Activated CD4-positive, alpha-beta T cell treated with anti-CD3 and anti-CD28 coated beads, Interleukin-2, amount 10 ng/mL, durations not matched to agents 24 days and 14 days (primary cell): ENCODE measurements around the gene GIMAP1. TPM values are rescaled to one million over a fixed set of nuclear protein-coding genes. Genes with fewer than 3 reads are reported as not detected.

Experiments
- DNase-seq: peaks from one replicate; pipeline ENCODE4 v3.0.0; 2022
- H3K27ac Mint-ChIP-seq: one replicate; pipeline ENCODE4 v1.8.0; 2022; ENCODE audit warnings: mild to moderate bottlenecking, mixed read lengths
- H3K27me3 Mint-ChIP-seq: one replicate; pipeline ENCODE4 v1.8.0; 2022; ENCODE audit warnings: mixed read lengths
- H3K36me3 Mint-ChIP-seq: one replicate; pipeline ENCODE4 v1.8.0; 2022; ENCODE audit warnings: low read depth, mild to moderate bottlenecking, mixed read lengths
- H3K4me1 Mint-ChIP-seq: one replicate; pipeline ENCODE4 v1.8.0; 2021; ENCODE audit warnings: mixed read lengths
- H3K4me3 Mint-ChIP-seq: one replicate; pipeline ENCODE4 v1.8.0; 2022; ENCODE audit warnings: mild to moderate bottlenecking, moderate library complexity, mixed read lengths
- H3K9me3 Mint-ChIP-seq: one replicate; pipeline ENCODE4 v1.8.0; 2021; ENCODE audit warnings: mixed read lengths
- intact Hi-C: fragments of 100-400 bp; cut with micrococcal nuclease; formaldehyde crosslinking; loops from one replicate; pipeline ENCODE4 v1.15.1; 2023
- total RNA-seq: library from RNA; stranded (reverse); gene quantifications from 2 replicates; pipeline ENCODE4 v1.2.3, GENCODE V29; 2022

Gene GIMAP1
- total RNA-seq, 1 donor from 2014 or later, result 4.9 TPM

GRCh38 chr7:150744041-150744656 is 27.7 kb downstream of the GIMAP1 start:
- intact Hi-C loops, result no loop called here
- H3K9me3 Mint-ChIP-seq, result no peaks in the 10 kb centered on the region
- no peaks in the 10 kb centered on the region for H3K27me3 Mint-ChIP-seq
- H3K27ac Mint-ChIP-seq, result peak overlapping the region; percentile 89
- peak; percentile 66 for DNase-seq
- H3K4me1 Mint-ChIP-seq, result peaks cover 88% of the 10 kb centered on the region
- H3K4me3 Mint-ChIP-seq, result peak overlapping the region; percentile 89
- peaks cover 75% of the 10 kb centered on the region for H3K36me3 Mint-ChIP-seq

GRCh38 chr7:150745086-150745485 is 28.7 kb downstream of the GIMAP1 start:
- Mint-ChIP-seq H3K27ac (peak overlapping the region; percentile 89), H3K9me3 (no peaks in the 10 kb centered on the region), H3K27me3 (no peaks in the 10 kb centered on the region), H3K4me3 (peak overlapping the region; percentile 89), H3K4me1 (peaks cover 91% of the 10 kb centered on the region), H3K36me3 (peaks cover 67% of the 10 kb centered on the region)
- peak; percentile 64 for DNase-seq
- intact Hi-C loops, result no loop called here

GRCh38 chr7:150745876-150746275 is 29.5 kb downstream of the GIMAP1 start:
- intact Hi-C loops, result no loop called here
- Mint-ChIP-seq H3K27ac (peak overlapping the region; percentile 89), H3K27me3 (no peaks in the 10 kb centered on the region), H3K36me3 (peaks cover 61% of the 10 kb centered on the region), H3K4me3 (peak overlapping the region; percentile 89), H3K9me3 (peaks cover 5% of the 10 kb centered on the region), H3K4me1 (peaks cover 90% of the 10 kb centered on the region)
- DNase-seq, result no peak

- Mint-ChIP-seq H3K4me3 (peak overlapping the region; percentile 61), H3K27me3 (no peaks in the 10 kb centered on the region), H3K9me3 (peaks cover 5% of the 10 kb centered on the region), H3K27ac (peak overlapping the region; percentile 87), H3K4me1 (peaks cover 83% of the 10 kb centered on the region), H3K36me3 (peaks cover 51% of the 10 kb centered on the region)
- intact Hi-C loops, result no loop called here
- peak; percentile 64 for DNase-seq
These were observed 30.5 kb downstream of the GIMAP1 start for GRCh38 chr7:150746921-150747320.

- DNase-seq, result peak; percentile 71
- intact Hi-C loops, result no loop called here
- peaks cover 5% of the 10 kb centered on the region for H3K9me3 Mint-ChIP-seq
- no peaks in the 10 kb centered on the region for H3K27me3 Mint-ChIP-seq
- peaks cover 38% of the 10 kb centered on the region for H3K36me3 Mint-ChIP-seq
- peaks cover 76% of the 10 kb centered on the region for H3K4me1 Mint-ChIP-seq
- H3K27ac Mint-ChIP-seq, result peak overlapping the region; percentile 77
- peak overlapping the region; percentile 61 for H3K4me3 Mint-ChIP-seq
These were observed 32.0 kb downstream of the GIMAP1 start for GRCh38 chr7:150748376-150748775.

GRCh38 chr7:150751702-150752101 is 35.3 kb downstream of the GIMAP1 start:
- H3K27me3 Mint-ChIP-seq, result peaks cover 2% of the 10 kb centered on the region
- H3K4me1 Mint-ChIP-seq, result peaks cover 74% of the 10 kb centered on the region
- no peak overlapping the region for H3K4me3 Mint-ChIP-seq
- intact Hi-C loops, result loop anchor here (5.0 to 10.0 kb wide), 4 partner anchors 164 to 593 kb away; partner anchors contain the start of genes NUB1 and ZNF775
- no peak for DNase-seq
- peaks cover 9% of the 10 kb centered on the region for H3K36me3 Mint-ChIP-seq
- H3K9me3 Mint-ChIP-seq, result peaks cover 5% of the 10 kb centered on the region
- peak overlapping the region; percentile 70 for H3K27ac Mint-ChIP-seq

- peaks cover 65% of the 10 kb centered on the region for H3K4me1 Mint-ChIP-seq
- H3K4me3 Mint-ChIP-seq, result no peak overlapping the region
- intact Hi-C loops, result loop anchor here (5.0 to 10.0 kb wide), 4 partner anchors 166 to 592 kb away; partner anchors contain the start of genes NUB1 and ZNF775
- DNase-seq, result no peak
- peaks cover 5% of the 10 kb centered on the region for H3K9me3 Mint-ChIP-seq
- peaks cover 5% of the 10 kb centered on the region for H3K36me3 Mint-ChIP-seq
- H3K27ac Mint-ChIP-seq, result peak overlapping the region; percentile 91
- H3K27me3 Mint-ChIP-seq, result peaks cover 2% of the 10 kb centered on the region
These were observed 36.8 kb downstream of the GIMAP1 start for GRCh38 chr7:150753239-150753638.

GRCh38 chr7:150753826-150754603 is 37.6 kb downstream of the GIMAP1 start:
- Mint-ChIP-seq H3K4me1 (peaks cover 58% of the 10 kb centered on the region), H3K27ac (peak overlapping the region; percentile 95), H3K27me3 (peaks cover 2% of the 10 kb centered on the region), H3K9me3 (peaks cover 5% of the 10 kb centered on the region), H3K4me3 (peak overlapping the region; percentile 64), H3K36me3 (peaks cover 5% of the 10 kb centered on the region)
- intact Hi-C loops, result loop anchor here (1.0 to 10.0 kb wide), 9 partner anchors 21 to 591 kb away; partner anchors contain the start of genes GIMAP1, GIMAP2, NUB1 and ZNF775
- DNase-seq, result peak; percentile 76

GRCh38 chr7:150754951-150755350 is 38.5 kb downstream of the GIMAP1 start:
- intact Hi-C loops, result loop anchor here (1.0 to 10.0 kb wide), 16 partner anchors 17 to 590 kb away; partner anchors contain the start of genes GIMAP1, GIMAP2, NUB1 and ZNF775
- Mint-ChIP-seq H3K36me3 (peaks cover 8% of the 10 kb centered on the region), H3K9me3 (peaks cover 5% of the 10 kb centered on the region), H3K27me3 (peaks cover 2% of the 10 kb centered on the region), H3K4me1 (peaks cover 50% of the 10 kb centered on the region), H3K27ac (peak overlapping the region; percentile 97), H3K4me3 (peak overlapping the region; percentile 84)
- DNase-seq, result peak; percentile 78

- Mint-ChIP-seq H3K27ac (peak overlapping the region; percentile 97), H3K36me3 (peaks cover 6% of the 10 kb centered on the region), H3K9me3 (peaks cover 2% of the 10 kb centered on the region), H3K4me3 (peak overlapping the region; percentile 84), H3K27me3 (peaks cover 2% of the 10 kb centered on the region), H3K4me1 (peaks cover 45% of the 10 kb centered on the region)
- intact Hi-C loops, result loop anchor here (1.0 to 10.0 kb wide), 13 partner anchors 17 to 589 kb away; partner anchors contain the start of genes GIMAP1, GIMAP2, GIMAP6 and GIMAP8
- peak; percentile 92 for DNase-seq
These were observed 39.2 kb downstream of the GIMAP1 start for GRCh38 chr7:150755473-150756099.

GRCh38 chr7:150756166-150756565 is 39.8 kb downstream of the GIMAP1 start:
- peaks cover under 1% of the 10 kb centered on the region for H3K9me3 Mint-ChIP-seq
- peak; percentile 76 for DNase-seq
- intact Hi-C loops, result loop anchor here (1.0 to 10.0 kb wide), 5 partner anchors 123 to 589 kb away; partner anchors contain the start of genes GIMAP6, GIMAP8 and NUB1
- peaks cover 43% of the 10 kb centered on the region for H3K4me1 Mint-ChIP-seq
- peak overlapping the region; percentile 97 for H3K27ac Mint-ChIP-seq
- peaks cover 7% of the 10 kb centered on the region for H3K36me3 Mint-ChIP-seq
- H3K4me3 Mint-ChIP-seq, result peak overlapping the region; percentile 84
- H3K27me3 Mint-ChIP-seq, result peaks cover 2% of the 10 kb centered on the region

- Mint-ChIP-seq H3K27me3 (peaks cover 4% of the 10 kb centered on the region), H3K27ac (peak overlapping the region; percentile 97), H3K4me1 (peaks cover 41% of the 10 kb centered on the region), H3K9me3 (peaks cover 6% of the 10 kb centered on the region), H3K4me3 (peak overlapping the region; percentile 84), H3K36me3 (peaks cover 13% of the 10 kb centered on the region)
- peak; percentile 85 for DNase-seq
- intact Hi-C loops, result loop anchor here (1.0 to 10.0 kb wide), 5 partner anchors 124 to 588 kb away; partner anchors contain the start of genes GIMAP6, GIMAP8 and NUB1
These were observed 40.4 kb downstream of the GIMAP1 start for GRCh38 chr7:150756858-150757257.

- Mint-ChIP-seq H3K27ac (no peak overlapping the region), H3K4me3 (no peak overlapping the region), H3K36me3 (peaks cover 11% of the 10 kb centered on the region), H3K9me3 (peaks cover 6% of the 10 kb centered on the region), H3K4me1 (peaks cover 26% of the 10 kb centered on the region), H3K27me3 (peaks cover 5% of the 10 kb centered on the region)
- intact Hi-C loops, result loop anchor here (5.0 to 10.0 kb wide), 3 partner anchors 402 to 585 kb away; partner anchors contain the start of gene NUB1
- no peak for DNase-seq
These were observed 43.1 kb downstream of the GIMAP1 start for GRCh38 chr7:150759479-150759878.
